Measurements from ENCODE around the gene ATG9A. TPM values are rescaled to one million over a fixed set of nuclear protein-coding genes. Genes with fewer than 3 reads are reported as not detected.

Gene ATG9A
- total RNA-seq, 1 experiment from 2014 or later, result 42.9 TPM

DNA sequence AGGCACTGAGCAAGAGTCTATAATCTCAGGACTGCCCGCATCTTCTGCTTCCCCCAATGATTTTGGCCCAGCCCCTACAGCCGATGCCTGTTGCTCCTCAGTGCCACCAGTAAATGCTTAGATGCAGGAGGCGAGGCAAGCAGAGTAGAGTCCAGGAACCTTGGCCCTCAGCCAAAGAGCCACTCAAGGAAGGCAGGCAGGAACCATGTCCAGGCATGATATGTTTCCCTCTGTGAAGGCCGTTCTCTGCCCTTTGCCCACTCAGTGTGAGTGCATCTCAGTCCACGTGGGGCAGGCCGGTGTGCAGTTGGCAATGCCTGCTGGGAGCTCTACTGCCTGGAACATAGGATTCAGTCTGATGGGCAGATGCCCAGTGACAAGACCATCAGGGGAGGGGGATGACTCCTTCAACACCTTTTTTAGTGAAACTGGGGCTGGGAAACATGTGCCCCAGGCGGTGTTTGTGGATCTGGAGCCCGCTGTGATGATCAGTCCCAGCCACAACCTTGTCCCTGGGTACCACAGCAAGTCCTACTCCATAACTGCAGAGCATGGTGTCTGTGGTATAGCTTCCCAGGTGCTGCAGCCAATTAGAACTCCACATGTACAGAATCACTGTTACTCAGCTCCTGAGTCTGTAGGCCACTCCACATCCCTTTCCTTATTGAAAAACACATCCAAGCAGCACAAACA is 40.1 kb upstream of the ATG9A start:
- ChIA-PET CTCF (interaction anchor here (1.0 to 1.2 kb wide), 3 partner anchors 9 to 225 kb away, joined by 3 to 5 read pairs (median 3); partner anchors contain the start of gene DNAJB2), POLR2A (interaction anchor here (0.6 kb wide), 1 partner anchor 16 kb away, joined by 5 read pairs; the partner anchor contains the start of gene TUBA4B)
- Mint-ChIP-seq H3K4me3 (no peak overlapping the region), H3K27ac (no peak overlapping the region), H3K27me3 (ENCODE audit: low read depth) (peaks cover 42% of the 10 kb centered on the region), H3K9me3 (no peaks in the 10 kb centered on the region), H3K4me1 (peaks cover 3% of the 10 kb centered on the region), H3K36me3 (no peaks in the 10 kb centered on the region)
- TF ChIP-seq, protein P1, sequence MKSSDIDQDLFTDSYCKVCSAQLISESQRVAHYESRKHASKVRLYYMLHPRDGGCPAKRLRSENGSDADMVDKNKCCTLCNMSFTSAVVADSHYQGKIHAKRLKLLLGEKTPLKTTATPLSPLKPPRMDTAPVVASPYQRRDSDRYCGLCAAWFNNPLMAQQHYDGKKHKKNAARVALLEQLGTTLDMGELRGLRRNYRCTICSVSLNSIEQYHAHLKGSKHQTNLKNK (CRISPR knock-in tag; IDR thresholded peaks at IDR 0.05), result no peak
- TF ChIP-seq ZNF138 (CRISPR knock-in tag; conservative IDR thresholded peaks at IDR 0.05), result no peak
- TF ChIP-seq, protein P2, sequence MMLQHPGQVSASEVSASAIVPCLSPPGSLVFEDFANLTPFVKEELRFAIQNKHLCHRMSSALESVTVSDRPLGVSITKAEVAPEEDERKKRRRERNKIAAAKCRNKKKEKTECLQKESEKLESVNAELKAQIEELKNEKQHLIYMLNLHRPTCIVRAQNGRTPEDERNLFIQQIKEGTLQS (CRISPR knock-in tag; conservative IDR thresholded peaks at IDR 0.05), result no peak
- TF ChIP-seq, protein P3, sequence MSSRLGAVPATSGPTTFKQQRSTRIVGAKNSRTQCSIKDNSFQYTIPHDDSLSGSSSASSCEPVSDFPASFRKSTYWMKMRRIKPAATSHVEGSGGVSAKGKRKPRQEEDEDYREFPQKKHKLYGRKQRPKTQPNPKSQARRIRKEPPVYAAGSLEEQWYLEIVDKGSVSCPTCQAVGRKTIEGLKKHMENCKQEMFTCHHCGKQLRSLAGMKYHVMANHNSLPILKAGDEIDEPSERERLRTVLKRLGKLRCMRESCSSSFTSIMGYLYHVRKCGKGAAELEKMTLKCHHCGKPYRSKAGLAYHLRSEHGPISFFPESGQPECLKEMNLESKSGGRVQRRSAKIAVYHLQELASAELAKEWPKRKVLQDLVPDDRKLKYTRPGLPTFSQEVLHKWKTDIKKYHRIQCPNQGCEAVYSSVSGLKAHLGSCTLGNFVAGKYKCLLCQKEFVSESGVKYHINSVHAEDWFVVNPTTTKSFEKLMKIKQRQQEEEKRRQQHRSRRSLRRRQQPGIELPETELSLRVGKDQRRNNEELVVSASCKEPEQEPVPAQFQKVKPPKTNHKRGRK (CRISPR knock-in tag; IDR thresholded peaks at IDR 0.05; ENCODE audit: borderline replicate concordance), result no peak
- TF ChIP-seq, protein P4, sequence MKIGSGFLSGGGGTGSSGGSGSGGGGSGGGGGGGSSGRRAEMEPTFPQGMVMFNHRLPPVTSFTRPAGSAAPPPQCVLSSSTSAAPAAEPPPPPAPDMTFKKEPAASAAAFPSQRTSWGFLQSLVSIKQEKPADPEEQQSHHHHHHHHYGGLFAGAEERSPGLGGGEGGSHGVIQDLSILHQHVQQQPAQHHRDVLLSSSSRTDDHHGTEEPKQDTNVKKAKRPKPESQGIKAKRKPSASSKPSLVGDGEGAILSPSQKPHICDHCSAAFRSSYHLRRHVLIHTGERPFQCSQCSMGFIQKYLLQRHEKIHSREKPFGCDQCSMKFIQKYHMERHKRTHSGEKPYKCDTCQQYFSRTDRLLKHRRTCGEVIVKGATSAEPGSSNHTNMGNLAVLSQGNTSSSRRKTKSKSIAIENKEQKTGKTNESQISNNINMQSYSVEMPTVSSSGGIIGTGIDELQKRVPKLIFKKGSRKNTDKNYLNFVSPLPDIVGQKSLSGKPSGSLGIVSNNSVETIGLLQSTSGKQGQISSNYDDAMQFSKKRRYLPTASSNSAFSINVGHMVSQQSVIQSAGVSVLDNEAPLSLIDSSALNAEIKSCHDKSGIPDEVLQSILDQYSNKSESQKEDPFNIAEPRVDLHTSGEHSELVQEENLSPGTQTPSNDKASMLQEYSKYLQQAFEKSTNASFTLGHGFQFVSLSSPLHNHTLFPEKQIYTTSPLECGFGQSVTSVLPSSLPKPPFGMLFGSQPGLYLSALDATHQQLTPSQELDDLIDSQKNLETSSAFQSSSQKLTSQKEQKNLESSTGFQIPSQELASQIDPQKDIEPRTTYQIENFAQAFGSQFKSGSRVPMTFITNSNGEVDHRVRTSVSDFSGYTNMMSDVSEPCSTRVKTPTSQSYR (CRISPR knock-in tag; IDR thresholded peaks at IDR 0.05), result no peak
- TF ChIP-seq, protein P5, sequence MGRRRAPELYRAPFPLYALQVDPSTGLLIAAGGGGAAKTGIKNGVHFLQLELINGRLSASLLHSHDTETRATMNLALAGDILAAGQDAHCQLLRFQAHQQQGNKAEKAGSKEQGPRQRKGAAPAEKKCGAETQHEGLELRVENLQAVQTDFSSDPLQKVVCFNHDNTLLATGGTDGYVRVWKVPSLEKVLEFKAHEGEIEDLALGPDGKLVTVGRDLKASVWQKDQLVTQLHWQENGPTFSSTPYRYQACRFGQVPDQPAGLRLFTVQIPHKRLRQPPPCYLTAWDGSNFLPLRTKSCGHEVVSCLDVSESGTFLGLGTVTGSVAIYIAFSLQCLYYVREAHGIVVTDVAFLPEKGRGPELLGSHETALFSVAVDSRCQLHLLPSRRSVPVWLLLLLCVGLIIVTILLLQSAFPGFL (CRISPR knock-in tag; IDR thresholded peaks at IDR 0.05; ENCODE audit: borderline replicate concordance), result no peak
- TF ChIP-seq MXD4 (CRISPR knock-in tag; IDR thresholded peaks at IDR 0.05; ENCODE audit: borderline replicate concordance), result no peak
- TF ChIP-seq ZNF671 (CRISPR knock-in tag; IDR thresholded peaks at IDR 0.05), result no peak
- TF ChIP-seq TP53 (CRISPR knock-in tag; IDR thresholded peaks at IDR 0.05), result no peak
- TF ChIP-seq ELF4 (CRISPR knock-in tag; IDR thresholded peaks at IDR 0.05; ENCODE audit: low read depth), result no peak
- no peak for DNase-seq (ENCODE audit: low spot score)
- no peak for ATAC-seq

DNA sequence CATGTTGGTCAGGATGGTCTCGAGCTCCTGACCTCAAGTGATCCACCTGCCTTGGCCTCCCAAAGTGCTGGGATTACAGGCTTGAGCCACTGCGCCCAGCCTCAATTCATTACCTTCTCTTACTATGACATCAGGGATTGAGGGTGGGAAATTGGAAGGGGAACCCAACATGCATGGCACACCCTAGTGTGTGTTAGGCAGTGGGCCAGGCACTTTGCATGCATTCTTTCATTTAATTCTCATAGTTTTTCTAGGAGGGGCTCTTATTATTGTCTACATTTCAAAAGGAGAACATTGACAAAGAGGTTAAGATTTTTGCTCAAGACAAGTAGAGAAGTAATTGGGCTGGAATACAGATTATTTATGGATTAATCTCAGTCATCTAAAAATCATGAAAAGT is 38.9 kb upstream of the ATG9A start:
- Mint-ChIP-seq H3K9me3 (no peaks in the 10 kb centered on the region), H3K4me3 (no peak overlapping the region), H3K36me3 (no peaks in the 10 kb centered on the region), H3K27me3 (ENCODE audit: low read depth) (peaks cover 36% of the 10 kb centered on the region), H3K4me1 (no peaks in the 10 kb centered on the region), H3K27ac (no peak overlapping the region)
- ATAC-seq, result no peak
- POLR2A ChIA-PET, result no interaction called here
- DNase-seq (ENCODE audit: low spot score), result no peak
- CTCF ChIA-PET, result no interaction called here
- TF ChIP-seq SP1 (CRISPR knock-in tag; conservative IDR thresholded peaks at IDR 0.05) (no peak), ZNF138 (CRISPR knock-in tag; conservative IDR thresholded peaks at IDR 0.05) (no peak), ZNF423 (CRISPR knock-in tag; IDR thresholded peaks at IDR 0.05) (no peak), ESRRA (CRISPR knock-in tag; IDR thresholded peaks at IDR 0.05; ENCODE audit: borderline replicate concordance) (no peak), GABPB1 (CRISPR knock-in tag; IDR thresholded peaks at IDR 0.05) (no peak), ELF4 (CRISPR knock-in tag; IDR thresholded peaks at IDR 0.05; ENCODE audit: low read depth) (no peak), NFATC4 (CRISPR knock-in tag; IDR thresholded peaks at IDR 0.05) (no peak)
- TF ChIP-seq, protein P6, sequence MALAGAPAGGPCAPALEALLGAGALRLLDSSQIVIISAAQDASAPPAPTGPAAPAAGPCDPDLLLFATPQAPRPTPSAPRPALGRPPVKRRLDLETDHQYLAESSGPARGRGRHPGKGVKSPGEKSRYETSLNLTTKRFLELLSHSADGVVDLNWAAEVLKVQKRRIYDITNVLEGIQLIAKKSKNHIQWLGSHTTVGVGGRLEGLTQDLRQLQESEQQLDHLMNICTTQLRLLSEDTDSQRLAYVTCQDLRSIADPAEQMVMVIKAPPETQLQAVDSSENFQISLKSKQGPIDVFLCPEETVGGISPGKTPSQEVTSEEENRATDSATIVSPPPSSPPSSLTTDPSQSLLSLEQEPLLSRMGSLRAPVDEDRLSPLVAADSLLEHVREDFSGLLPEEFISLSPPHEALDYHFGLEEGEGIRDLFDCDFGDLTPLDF (CRISPR knock-in tag; IDR thresholded peaks at IDR 0.05), result no peak
- TF ChIP-seq, protein P7, sequence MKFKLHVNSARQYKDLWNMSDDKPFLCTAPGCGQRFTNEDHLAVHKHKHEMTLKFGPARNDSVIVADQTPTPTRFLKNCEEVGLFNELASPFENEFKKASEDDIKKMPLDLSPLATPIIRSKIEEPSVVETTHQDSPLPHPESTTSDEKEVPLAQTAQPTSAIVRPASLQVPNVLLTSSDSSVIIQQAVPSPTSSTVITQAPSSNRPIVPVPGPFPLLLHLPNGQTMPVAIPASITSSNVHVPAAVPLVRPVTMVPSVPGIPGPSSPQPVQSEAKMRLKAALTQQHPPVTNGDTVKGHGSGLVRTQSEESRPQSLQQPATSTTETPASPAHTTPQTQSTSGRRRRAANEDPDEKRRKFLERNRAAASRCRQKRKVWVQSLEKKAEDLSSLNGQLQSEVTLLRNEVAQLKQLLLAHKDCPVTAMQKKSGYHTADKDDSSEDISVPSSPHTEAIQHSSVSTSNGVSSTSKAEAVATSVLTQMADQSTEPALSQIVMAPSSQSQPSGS (CRISPR knock-in tag; IDR thresholded peaks at IDR 0.05; ENCODE audit: borderline replicate concordance, low read depth), result no peak
- TF ChIP-seq, protein P8, sequence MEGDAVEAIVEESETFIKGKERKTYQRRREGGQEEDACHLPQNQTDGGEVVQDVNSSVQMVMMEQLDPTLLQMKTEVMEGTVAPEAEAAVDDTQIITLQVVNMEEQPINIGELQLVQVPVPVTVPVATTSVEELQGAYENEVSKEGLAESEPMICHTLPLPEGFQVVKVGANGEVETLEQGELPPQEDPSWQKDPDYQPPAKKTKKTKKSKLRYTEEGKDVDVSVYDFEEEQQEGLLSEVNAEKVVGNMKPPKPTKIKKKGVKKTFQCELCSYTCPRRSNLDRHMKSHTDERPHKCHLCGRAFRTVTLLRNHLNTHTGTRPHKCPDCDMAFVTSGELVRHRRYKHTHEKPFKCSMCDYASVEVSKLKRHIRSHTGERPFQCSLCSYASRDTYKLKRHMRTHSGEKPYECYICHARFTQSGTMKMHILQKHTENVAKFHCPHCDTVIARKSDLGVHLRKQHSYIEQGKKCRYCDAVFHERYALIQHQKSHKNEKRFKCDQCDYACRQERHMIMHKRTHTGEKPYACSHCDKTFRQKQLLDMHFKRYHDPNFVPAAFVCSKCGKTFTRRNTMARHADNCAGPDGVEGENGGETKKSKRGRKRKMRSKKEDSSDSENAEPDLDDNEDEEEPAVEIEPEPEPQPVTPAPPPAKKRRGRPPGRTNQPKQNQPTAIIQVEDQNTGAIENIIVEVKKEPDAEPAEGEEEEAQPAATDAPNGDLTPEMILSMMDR (IDR thresholded peaks at IDR 0.05), result no peak
- TF ChIP-seq, protein P9, sequence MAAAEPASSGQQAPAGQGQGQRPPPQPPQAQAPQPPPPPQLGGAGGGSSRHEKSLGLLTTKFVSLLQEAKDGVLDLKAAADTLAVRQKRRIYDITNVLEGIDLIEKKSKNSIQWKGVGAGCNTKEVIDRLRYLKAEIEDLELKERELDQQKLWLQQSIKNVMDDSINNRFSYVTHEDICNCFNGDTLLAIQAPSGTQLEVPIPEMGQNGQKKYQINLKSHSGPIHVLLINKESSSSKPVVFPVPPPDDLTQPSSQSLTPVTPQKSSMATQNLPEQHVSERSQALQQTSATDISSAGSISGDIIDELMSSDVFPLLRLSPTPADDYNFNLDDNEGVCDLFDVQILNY (CRISPR knock-in tag; IDR thresholded peaks at IDR 0.05), result no peak
